ENCODE results near the gene SQSTM1. TPM values are rescaled to one million over a fixed set of nuclear protein-coding genes. Genes with fewer than 3 reads are reported as not detected.

The SQSTM1 gene
- total and polyA plus RNA-seq, 10 donors = 105 to 328 (median 276) TPM

GRCh38 chr5:179773686-179774040 is 47.0 kb upstream of the SQSTM1 start:
- Histone ChIP-seq H3K4me3 (no peak overlapping the region), H3K27me3 (replicated peaks in 1 of 7) (no peaks in the 10 kb centered on the region), H3K4me1 (peaks cover 0 to 68% (median 20%) of the 10 kb centered on the region in 6 donors), H3K36me3 (peaks cover 4 to 100% (median 91%) of the 10 kb centered on the region in 6 donors), H3K9me3 (no peaks in the 10 kb centered on the region), H3K27ac (no peak overlapping the region)
- TF ChIP-seq, protein P1, sequence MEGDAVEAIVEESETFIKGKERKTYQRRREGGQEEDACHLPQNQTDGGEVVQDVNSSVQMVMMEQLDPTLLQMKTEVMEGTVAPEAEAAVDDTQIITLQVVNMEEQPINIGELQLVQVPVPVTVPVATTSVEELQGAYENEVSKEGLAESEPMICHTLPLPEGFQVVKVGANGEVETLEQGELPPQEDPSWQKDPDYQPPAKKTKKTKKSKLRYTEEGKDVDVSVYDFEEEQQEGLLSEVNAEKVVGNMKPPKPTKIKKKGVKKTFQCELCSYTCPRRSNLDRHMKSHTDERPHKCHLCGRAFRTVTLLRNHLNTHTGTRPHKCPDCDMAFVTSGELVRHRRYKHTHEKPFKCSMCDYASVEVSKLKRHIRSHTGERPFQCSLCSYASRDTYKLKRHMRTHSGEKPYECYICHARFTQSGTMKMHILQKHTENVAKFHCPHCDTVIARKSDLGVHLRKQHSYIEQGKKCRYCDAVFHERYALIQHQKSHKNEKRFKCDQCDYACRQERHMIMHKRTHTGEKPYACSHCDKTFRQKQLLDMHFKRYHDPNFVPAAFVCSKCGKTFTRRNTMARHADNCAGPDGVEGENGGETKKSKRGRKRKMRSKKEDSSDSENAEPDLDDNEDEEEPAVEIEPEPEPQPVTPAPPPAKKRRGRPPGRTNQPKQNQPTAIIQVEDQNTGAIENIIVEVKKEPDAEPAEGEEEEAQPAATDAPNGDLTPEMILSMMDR (IDR thresholded peaks at IDR 0.05 in 8 of 11, conservative IDR thresholded peaks at IDR 0.05 in 3 of 11) = no peak
- peak; percentile 53 for DNase-seq
- intact Hi-C loops (cut with DNase I; ENCODE audit: low total_unique reads) = no loop called here
- WGBS, 5 donors = 92 to 98% (median 95%) methylated on average over 5 to 9 of the region's 9 CpGs

- TF ChIP-seq POLR2AphosphoS5 (IDR thresholded peaks at IDR 0.05) = peak in 1 of 3 donors; percentile 54
- no peak for TF ChIP-seq POLR2A (IDR thresholded peaks at IDR 0.05)
- DNase-seq = peak; percentile 71
- intact Hi-C loops (cut with DNase I; ENCODE audit: low total_unique reads) = no loop called here
- H3K9me3 ChIP-seq = no peaks in the 10 kb centered on the region
- H3K27ac ChIP-seq = no peak overlapping the region
- peaks cover 4 to 100% (median 91%) of the 10 kb centered on the region in 6 donors for H3K36me3 ChIP-seq
- WGBS, 5 donors = 97 to 100% (median 98%) methylated on average over 6 to 12 of the region's 12 CpGs
- H3K27me3 ChIP-seq (replicated peaks in 1 of 7) = no peaks in the 10 kb centered on the region
- peaks cover 0 to 68% (median 16%) of the 10 kb centered on the region in 6 donors for H3K4me1 ChIP-seq
- no peak overlapping the region for H3K4me3 ChIP-seq
Measured at GRCh38 chr5:179774442-179774841, 46.3 kb upstream of the SQSTM1 start.

DNA sequence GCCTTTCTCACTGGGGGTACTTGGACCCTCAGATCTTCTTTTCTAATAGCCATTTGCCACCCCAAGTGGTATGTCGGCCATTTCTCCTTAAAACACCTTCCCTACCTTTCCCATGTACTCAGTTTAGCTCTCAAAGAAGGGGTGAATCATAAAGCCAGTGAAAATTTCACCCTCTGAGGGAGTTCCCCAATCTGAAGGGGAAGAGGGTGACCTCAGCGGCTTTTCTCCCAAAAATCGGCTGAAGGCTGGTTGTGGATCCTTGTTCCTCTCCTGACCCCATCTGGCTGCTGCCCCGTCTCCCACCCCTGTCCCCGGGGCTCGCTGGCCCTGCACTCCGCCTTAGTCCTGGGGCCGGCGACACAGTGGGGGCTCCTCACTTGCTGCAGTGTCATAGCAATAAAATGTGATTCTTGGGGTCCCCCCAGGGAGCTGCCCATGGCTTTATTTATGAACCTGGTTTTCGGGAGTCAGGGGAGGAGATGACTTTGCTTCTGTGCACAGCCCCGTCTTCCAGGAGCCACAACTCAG is 44.2 kb upstream of the SQSTM1 start:
- no peaks in the 10 kb centered on the region for H3K27me3 ChIP-seq (replicated peaks in 1 of 7)
- peaks cover 0 to 69% (median 19%) of the 10 kb centered on the region in 6 donors for H3K4me1 ChIP-seq
- DNase-seq = peak; percentile 41
- H3K4me3 ChIP-seq = no peak overlapping the region
- intact Hi-C loops (cut with DNase I; ENCODE audit: low total_unique reads) = no loop called here
- H3K9me3 ChIP-seq = no peaks in the 10 kb centered on the region
- H3K27ac ChIP-seq = no peak overlapping the region
- TF ChIP-seq POLR2A (IDR thresholded peaks at IDR 0.05) = no peak
- TF ChIP-seq, protein P1 (IDR thresholded peaks at IDR 0.05 in 8 of 11, conservative IDR thresholded peaks at IDR 0.05 in 3 of 11) = no peak
- peak in 1 of 3 donors; percentile 41 for TF ChIP-seq POLR2AphosphoS5 (IDR thresholded peaks at IDR 0.05)
- H3K36me3 ChIP-seq = peaks cover 4 to 100% (median 80%) of the 10 kb centered on the region in 6 donors
- WGBS, 5 donors = 75 to 90% (median 85%) methylated on average over 11 of the region's 11 CpGs

DNA sequence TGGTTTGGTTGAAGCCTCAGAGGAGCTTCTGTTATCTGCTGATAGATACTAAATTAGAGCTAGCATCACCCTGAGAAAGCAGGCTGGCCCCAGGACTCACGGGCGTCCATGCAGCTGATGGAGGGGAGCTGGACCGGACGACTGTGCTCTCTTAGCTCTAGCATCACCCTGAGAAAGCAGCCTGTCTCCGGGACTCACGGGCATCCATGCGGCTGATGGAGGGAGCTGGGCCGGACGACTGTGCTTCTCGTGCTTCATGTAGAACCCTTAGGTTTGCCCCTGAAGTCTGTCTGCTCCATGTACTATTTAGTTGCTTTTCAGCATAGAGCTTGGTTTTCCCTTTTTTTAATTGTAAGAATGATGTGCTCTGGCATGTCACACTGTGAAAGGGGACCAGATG is 43.2 kb upstream of the SQSTM1 start:
- no peaks in the 10 kb centered on the region for H3K9me3 ChIP-seq
- H3K27me3 ChIP-seq (replicated peaks in 1 of 7) = no peaks in the 10 kb centered on the region
- peaks cover 0 to 59% (median 19%) of the 10 kb centered on the region in 6 donors for H3K4me1 ChIP-seq
- peaks cover 2 to 95% (median 70%) of the 10 kb centered on the region in 6 donors for H3K36me3 ChIP-seq
- TF ChIP-seq, protein P1 (IDR thresholded peaks at IDR 0.05 in 8 of 11, conservative IDR thresholded peaks at IDR 0.05 in 3 of 11) = no peak
- TF ChIP-seq POLR2AphosphoS5 (IDR thresholded peaks at IDR 0.05) (no peak), POLR2A (IDR thresholded peaks at IDR 0.05) (no peak)
- H3K27ac ChIP-seq = peak overlapping the region in 2 of 8 donors; percentile 5 to 24
- peak; percentile 58 for DNase-seq
- intact Hi-C loops (cut with DNase I; ENCODE audit: low total_unique reads) = no loop called here
- WGBS, 5 donors = 89 to 97% (median 93%) methylated on average over 10 of the region's 10 CpGs
- H3K4me3 ChIP-seq = no peak overlapping the region

All from spleen (tissue), 11 donors.